ENCODE results near the gene NUP133.

DNA sequence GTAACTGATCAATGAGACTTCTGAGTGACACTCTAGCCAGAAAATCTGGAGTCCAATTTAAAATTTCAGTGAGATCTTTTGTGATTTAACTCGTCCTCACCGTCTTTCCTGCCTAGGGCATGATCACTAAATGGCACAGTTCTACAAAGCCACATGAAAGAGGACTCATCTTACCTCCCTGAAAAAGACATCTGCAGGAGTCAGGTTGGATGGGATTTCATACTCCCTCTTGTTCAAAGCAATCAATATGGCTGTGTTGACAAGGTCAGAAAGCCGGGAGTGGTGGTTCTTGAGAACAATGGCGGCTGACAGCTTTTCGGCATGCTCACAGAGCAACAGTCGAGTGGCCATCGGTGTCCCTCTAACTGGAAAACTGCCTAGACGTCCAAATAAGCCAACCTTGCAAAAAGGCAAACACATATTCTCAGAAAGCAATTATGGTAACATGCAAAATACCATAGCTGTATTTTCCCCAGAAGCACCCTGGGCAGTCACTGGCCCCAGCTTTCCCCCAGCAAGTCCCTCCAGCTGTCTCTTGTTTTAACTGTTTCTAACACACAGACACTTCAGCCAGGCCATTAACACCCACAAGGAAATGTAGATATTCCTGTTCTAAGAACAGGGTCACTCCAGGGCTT lies 37.6 kb downstream of the NUP133 start:
- TF ChIP-seq ZNF621 (tag by site-specific recombination; IDR thresholded peaks at IDR 0.05) (no peak), ZFP37 (tag by site-specific recombination; IDR thresholded peaks at IDR 0.05) (no peak), GLIS2 (tag by site-specific recombination; IDR thresholded peaks at IDR 0.05) (no peak)
- TF ChIP-seq, protein P1, sequence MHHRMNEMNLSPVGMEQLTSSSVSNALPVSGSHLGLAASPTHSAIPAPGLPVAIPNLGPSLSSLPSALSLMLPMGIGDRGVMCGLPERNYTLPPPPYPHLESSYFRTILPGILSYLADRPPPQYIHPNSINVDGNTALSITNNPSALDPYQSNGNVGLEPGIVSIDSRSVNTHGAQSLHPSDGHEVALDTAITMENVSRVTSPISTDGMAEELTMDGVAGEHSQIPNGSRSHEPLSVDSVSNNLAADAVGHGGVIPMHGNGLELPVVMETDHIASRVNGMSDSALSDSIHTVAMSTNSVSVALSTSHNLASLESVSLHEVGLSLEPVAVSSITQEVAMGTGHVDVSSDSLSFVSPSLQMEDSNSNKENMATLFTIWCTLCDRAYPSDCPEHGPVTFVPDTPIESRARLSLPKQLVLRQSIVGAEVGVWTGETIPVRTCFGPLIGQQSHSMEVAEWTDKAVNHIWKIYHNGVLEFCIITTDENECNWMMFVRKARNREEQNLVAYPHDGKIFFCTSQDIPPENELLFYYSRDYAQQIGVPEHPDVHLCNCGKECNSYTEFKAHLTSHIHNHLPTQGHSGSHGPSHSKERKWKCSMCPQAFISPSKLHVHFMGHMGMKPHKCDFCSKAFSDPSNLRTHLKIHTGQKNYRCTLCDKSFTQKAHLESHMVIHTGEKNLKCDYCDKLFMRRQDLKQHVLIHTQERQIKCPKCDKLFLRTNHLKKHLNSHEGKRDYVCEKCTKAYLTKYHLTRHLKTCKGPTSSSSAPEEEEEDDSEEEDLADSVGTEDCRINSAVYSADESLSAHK (tag by site-specific recombination; IDR thresholded peaks at IDR 0.05), result no peak
- TF ChIP-seq, protein P2, sequence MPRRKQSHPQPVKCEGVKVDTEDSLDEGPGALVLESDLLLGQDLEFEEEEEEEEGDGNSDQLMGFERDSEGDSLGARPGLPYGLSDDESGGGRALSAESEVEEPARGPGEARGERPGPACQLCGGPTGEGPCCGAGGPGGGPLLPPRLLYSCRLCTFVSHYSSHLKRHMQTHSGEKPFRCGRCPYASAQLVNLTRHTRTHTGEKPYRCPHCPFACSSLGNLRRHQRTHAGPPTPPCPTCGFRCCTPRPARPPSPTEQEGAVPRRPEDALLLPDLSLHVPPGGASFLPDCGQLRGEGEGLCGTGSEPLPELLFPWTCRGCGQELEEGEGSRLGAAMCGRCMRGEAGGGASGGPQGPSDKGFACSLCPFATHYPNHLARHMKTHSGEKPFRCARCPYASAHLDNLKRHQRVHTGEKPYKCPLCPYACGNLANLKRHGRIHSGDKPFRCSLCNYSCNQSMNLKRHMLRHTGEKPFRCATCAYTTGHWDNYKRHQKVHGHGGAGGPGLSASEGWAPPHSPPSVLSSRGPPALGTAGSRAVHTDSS (tag by site-specific recombination; IDR thresholded peaks at IDR 0.05), result no peak
- TF ChIP-seq, protein P3, sequence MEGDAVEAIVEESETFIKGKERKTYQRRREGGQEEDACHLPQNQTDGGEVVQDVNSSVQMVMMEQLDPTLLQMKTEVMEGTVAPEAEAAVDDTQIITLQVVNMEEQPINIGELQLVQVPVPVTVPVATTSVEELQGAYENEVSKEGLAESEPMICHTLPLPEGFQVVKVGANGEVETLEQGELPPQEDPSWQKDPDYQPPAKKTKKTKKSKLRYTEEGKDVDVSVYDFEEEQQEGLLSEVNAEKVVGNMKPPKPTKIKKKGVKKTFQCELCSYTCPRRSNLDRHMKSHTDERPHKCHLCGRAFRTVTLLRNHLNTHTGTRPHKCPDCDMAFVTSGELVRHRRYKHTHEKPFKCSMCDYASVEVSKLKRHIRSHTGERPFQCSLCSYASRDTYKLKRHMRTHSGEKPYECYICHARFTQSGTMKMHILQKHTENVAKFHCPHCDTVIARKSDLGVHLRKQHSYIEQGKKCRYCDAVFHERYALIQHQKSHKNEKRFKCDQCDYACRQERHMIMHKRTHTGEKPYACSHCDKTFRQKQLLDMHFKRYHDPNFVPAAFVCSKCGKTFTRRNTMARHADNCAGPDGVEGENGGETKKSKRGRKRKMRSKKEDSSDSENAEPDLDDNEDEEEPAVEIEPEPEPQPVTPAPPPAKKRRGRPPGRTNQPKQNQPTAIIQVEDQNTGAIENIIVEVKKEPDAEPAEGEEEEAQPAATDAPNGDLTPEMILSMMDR (tag by site-specific recombination; IDR thresholded peaks at IDR 0.05), result no peak
- TF ChIP-seq, protein P4, sequence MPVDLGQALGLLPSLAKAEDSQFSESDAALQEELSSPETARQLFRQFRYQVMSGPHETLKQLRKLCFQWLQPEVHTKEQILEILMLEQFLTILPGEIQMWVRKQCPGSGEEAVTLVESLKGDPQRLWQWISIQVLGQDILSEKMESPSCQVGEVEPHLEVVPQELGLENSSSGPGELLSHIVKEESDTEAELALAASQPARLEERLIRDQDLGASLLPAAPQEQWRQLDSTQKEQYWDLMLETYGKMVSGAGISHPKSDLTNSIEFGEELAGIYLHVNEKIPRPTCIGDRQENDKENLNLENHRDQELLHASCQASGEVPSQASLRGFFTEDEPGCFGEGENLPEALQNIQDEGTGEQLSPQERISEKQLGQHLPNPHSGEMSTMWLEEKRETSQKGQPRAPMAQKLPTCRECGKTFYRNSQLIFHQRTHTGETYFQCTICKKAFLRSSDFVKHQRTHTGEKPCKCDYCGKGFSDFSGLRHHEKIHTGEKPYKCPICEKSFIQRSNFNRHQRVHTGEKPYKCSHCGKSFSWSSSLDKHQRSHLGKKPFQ (tag by site-specific recombination; IDR thresholded peaks at IDR 0.05), result no peak
- TF ChIP-seq, protein P5, sequence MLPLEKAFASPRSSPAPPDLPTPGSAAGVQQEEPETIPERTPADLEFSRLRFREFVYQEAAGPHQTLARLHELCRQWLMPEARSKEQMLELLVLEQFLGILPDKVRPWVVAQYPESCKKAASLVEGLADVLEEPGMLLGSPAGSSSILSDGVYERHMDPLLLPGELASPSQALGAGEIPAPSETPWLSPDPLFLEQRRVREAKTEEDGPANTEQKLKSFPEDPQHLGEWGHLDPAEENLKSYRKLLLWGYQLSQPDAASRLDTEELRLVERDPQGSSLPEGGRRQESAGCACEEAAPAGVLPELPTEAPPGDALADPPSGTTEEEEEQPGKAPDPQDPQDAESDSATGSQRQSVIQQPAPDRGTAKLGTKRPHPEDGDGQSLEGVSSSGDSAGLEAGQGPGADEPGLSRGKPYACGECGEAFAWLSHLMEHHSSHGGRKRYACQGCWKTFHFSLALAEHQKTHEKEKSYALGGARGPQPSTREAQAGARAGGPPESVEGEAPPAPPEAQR (tag by site-specific recombination; IDR thresholded peaks at IDR 0.05), result no peak
